HG02981 (cell line): ENCODE results near the gene COL23A1.

Experiments used
- ATAC-seq: cut with Tn5 transposase; IDR thresholded peaks from one replicate; pipeline ENCODE4 v1.9.1; 2021; ENCODE audit warnings: mild to moderate bottlenecking, moderate library complexity; ENCODE audit not compliant: unreplicated experiment

COL23A1 gene

DNA sequence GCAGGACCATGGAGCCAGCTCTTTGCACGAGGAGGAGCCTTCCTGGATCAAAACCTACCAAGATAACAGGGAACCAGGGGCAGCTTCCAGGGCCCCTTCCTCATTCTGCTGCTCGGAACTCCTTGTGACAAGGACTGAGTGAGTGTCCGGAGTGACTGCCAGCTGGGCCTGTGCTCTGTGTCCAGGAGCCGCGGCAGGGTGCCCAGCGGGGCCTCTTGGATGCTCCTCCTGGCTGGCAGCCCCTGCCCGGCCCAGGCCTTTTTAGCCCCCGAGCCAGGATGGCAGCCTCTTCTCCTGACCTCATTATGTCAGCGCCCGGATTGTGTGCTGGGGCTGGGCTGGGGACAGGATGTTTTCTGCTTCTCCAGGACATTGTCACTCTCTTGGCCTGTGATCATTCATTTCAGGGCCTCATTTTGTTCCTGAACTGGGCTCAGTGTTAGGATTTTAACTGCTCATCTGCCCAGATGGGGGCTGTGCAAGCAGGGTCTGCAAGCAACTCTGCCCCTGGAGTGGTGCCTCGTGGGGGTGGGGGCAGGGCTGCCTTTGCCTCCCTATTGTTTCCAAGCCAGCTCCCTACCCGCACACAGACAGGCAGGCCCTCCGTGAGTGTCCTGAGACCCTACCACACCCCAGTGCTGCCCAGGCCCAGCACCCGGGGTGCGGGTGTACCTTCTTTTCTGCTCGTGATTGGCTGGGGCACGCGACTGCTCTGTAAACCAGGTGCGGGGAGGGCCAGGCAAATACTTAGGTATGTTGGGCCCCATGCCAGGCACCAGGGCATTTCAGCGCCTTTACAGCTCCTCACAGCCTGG lies 161.6 kb downstream of the COL23A1 start:
- no peak for ATAC-seq

DNA sequence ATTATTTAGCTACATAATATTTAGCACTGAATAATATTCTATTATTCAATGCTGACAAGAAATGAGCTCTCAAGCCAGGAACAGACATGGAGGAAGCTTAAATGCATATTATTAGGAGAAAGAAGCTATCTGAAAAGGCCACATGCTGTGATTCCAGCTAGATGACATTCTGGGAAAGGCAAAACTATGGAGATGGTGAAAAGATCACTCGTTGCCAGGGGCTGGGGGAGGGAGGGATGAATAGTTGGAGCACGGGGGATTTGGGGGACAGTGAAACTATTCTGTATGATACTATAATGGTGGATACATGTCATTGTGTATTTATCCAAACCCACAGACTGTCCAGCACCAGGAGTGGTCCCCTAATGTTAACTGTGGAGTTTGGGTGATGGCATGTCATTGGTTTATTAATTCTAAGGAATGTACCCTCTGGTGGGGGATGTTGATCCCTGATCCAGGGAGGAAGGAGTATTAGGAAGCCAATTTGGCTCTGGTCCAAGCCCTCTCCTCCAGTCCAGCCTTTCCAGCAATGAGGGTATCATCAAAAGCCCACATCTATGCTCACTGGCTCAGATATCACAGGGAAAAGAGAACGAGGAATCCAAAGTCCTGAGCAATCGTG lies 162.5 kb downstream of the COL23A1 start:
- ATAC-seq, result no peak

DNA sequence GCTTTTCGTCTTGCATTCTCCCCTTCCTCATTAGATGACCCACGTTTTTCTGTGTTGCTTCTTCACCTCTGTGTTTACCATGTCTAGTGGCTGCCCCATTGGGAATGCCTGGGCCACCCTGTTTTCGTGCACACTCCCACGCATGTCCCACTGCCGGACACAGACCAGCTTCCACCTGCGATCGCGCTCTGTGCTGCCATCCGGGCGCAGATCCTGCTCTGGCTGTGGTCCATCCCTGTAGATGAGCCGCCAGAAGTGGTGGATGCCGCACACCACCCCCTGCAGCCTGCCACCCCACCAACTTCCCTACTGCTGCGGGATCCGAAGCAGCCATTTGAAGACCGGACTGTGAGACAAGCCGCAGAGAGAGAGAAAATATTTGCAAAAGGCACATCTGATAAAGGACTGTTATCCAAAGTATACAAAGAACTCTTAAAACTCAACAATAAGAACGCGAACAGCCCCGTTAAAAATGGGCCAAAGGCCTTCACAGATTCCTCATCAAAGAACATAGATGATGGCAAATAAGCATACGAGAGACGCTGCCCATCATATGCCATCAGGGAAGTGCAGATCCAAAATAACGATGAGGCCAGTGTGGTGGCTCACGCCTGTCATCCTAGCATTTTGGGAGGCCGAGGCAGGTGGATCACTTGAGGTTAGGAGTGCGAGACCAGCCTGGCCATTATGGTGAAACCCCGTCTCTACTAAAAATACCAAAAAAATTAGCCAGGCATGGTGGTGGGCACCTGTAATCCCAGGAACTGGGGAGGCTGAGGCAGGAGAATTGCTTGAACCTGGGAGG lies 163.7 kb downstream of the COL23A1 start:
- no peak for ATAC-seq

DNA sequence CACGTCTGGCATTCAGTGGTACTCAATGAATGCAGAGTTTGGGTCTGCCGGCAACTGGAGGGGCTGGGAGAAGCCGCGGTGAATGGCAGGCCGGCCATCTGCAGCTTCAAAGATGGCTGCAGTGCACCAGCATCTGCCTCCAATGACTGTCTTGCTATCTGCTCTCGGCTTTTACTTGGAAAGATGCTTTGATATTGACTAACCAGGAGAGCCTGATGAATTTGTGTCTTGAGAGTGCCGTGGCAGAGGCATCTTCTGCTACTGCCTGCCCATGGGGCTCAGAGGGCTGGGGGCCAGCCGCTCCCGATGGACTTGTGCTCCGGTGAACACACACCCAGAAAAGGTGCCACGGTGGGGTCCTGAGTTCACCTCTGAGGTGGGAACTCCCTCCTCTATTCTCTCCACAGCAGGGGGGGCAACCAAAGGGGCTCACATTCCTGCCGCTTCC lies 164.5 kb downstream of the COL23A1 start:
- no peak for ATAC-seq

DNA sequence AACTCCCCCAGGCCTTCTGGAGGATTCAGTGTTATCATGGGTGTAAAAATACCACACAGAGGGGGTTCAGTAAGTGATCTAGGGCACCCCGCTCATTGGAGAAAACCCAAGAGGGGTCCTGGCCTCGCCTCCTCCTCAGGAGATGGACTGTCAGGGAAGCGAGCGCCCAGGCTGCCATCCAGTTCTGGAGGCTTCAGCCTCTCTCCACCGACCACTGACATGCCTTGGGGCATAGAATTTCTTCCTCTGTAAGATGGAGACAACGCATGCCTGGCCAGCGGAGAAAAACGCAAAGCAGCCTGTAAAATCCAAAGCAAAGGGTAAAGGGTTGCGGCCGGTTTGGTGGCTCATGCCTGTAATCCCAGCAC lies 165.4 kb downstream of the COL23A1 start:
- ATAC-seq, result no peak

DNA sequence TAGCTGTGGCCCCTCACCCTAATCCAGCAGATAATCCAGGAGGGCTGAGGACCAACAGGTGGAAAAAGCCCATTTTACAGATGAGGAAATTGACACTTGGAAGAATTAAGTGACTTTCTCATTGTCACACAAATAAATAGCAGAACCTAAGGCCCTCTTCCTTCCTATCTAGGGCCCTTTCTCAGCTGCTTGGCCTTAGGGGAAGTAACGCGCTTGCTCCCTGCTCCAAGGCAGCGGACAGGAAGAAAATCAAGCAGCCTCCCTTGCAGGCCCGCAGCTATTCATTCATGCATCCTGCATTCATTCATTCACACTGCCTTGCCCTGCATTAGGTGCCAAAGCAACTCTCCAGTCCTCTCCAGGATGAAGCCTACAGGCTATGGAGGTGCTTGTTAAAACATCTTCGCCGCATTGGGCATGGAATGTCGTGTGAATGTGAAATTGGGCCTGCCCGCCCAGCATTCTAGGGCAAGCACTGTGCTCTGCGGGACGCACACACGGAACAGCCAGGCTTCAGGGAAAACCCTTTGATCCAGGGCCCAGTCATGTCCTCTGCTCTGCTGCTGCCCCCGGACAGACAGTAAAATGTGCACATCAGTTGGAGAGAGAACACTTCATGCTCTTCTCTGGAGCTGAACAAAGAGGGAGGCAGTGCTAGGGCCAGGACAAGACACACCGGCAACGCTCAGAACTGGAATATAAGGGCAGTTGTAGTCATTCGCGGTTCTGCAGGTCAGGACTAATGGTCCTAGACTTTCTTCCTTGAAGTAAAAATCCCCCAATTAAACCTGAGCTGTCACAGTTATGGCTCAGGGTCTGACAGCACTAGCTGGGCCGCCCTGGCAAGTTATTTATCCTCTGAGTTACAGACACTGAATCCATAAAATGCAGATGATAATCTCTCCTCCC lies 166.0 kb downstream of the COL23A1 start:
- no peak for ATAC-seq

DNA sequence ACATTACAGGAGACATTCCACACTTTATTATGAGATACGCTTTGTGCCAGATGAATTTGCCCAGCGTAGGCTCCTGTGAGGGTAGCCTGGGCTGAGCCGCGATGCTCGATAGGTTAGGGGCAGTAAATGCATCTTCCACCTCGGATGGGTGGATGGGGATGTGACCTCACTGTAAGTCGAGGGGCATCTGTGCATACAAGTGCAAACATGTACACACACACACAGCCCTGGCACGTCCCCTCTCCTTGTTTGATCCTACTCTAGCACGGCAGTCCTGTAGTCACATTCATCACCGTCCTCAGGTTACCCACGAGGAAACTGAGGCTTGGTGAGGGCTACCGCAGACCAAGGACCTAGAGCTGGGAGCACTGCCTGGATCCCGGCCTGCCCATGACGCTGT lies 166.8 kb downstream of the COL23A1 start:
- no peak for ATAC-seq

DNA sequence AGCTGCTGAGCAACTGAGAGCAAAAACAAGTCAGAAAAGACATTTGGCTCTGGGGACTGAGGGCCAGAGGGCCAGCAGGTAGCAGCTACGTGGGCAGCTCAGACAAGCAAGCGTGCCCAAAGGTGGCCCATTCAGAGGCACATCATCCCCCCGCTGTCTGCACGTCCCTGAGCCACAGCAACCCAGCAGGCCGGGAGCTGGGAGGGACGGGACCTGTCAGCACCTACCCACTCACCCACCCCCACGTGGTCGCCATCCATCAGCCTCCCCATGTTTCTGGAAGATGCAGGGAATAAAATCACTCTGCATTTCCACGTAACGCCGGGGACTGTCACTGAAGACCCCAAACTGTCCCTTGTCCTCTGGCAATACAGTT lies 167.8 kb downstream of the COL23A1 start:
- no peak for ATAC-seq

DNA sequence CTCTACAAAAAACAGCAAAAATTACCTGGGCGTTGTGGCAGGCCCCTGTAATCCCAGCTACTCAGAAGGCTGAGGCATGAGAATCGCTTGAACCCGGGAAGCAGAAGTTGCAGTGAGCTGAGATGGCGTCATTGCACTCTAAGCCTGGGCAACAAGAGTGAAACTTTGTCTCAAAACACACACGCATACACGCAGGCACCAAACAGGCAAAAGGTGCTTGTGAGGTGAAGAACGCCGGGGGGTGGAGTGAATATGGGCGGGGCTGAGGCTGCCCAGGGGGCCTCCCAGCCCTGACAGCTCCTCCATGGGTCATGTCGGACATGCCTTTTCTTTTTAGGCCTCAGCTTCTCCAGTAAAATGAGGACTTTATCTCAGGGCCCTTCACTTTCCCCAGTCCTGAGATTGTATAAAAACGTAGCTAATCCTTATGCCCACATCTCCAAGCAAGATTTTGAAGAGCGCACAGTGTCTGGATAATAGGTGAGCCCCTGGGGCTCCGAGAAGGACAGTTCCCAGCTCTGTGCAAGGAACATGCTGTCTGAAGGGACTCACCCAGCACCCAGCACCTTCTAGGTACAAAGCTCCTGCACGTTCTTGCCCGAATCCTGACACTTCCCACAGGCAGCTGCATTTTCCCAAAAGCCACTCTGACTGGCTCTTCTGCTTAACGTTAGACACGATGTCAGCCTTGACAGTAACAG lies 168.3 kb downstream of the COL23A1 start:
- ATAC-seq, result no peak

DNA sequence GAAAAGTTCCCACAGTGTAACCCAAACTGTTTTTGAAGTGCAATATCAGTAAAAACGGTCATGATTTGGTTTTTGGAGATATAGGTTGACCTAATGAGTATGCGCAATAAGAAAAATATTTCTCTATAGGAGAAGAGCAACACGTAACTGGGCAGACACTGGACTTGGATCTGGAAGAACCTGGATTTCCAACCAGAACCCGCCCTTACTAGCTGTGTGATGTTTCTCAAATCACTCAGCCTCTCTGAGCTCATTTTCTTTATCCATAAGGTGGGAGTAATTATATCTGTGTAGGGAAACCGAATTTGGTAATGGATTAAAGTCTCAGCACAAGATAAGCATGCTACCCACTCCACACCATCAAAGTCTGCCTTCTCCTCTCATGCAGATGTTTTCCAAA lies 169.1 kb downstream of the COL23A1 start:
- no peak for ATAC-seq

DNA sequence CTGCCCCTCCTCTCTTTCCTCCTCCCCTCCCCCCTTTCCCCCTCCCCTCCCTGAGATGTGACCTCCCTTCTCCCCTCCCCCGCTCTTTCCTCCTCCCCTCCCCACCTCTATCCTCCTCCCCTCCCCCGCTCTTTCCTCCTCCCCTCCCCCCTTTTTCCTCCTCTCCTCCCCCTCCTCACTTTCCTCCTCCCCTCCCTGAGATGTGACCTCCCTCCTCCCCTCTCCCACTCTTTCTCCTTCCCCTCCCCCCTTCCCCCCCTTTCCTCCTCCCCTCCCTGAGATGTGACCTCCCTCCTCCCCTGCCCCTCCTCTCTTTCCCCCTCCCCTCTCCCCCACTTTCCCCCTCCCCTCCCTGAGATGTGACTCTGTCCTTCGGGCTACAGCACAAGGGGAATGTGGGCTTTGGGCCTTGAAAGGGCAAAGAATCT lies 169.8 kb downstream of the COL23A1 start:
- ATAC-seq, result no peak

DNA sequence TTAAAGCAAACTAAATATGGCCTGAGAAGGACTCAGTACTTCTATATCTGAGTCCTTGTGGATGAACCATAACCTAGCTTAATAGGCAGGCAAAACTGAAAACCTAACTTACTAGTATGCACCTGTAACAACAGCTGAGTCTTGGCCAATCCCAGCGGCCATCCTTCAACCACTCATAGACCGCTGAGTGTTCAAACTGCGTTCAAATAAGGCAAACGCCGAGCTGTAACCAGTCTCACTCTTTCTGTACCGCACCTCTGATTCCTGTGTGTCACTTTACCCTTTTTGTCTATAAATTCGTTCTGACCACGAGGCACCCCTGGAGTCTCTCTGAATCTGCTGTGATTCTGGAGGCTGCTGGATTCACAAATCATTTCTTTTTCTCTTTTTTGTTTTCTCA lies 170.5 kb downstream of the COL23A1 start:
- no peak for ATAC-seq

DNA sequence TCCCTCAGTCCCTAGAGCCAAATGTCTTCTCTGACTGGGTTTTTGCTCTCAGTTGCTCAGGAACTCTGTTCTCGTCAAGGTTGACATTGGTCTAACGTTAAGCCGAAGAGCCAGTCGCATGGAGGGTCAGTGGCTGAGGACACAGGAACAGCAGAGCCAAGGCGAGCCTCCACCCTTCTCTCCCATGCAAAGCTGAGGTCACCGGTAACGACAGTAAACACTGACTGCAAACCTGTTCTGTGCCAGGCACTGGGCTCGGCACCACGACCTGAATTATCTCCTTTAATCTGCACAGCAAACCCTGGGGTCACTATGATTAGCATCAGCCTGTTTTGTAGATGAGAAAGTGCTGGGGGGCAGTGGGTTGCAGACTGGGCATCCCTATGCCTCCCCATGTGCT lies 171.0 kb downstream of the COL23A1 start:
- no peak for ATAC-seq

DNA sequence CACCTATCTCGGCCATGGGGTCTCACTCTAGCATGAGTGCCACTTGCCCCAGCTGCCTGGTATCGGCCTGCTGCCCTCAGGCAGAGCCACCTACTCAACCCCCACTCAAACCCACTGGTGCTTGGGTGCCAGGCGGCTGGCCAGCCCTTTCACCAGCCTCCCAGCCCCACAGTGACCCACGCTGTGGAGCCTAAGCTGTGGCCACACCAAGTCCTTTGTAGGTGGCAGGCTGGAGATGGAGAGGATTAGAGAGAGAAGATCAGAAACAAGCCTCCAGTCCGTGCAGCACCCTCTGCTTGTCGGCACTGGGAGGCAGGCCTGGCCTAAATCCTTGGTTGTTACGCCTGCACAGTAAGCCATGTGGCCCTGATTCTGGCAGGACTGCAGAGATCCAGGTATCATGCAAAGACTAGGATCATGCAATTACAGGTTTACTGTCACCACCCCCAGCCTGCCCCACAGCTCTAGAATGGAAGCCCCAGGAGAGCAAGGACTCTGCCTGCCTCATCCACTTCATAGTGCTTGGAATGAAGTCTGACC lies 171.7 kb downstream of the COL23A1 start:
- ATAC-seq, result no peak

DNA sequence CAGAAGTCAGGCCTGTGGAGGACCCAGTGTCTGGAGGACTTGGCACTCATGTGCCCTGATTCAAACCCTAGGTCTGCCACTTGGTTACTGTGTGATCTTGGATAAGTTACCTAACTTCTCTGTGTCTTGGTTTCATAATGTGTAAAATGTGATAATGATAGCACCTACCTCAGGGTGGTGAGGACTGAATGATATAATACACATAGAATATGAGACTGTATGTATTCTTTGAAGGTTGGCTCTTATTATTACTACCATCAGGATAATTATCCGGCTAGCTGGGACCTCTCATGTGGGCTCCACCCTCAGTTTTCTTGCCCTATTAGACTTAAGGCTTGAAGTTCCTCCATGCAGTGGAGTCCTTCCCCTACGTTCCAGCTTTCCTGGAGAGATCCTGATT lies 172.2 kb downstream of the COL23A1 start:
- no peak for ATAC-seq

DNA sequence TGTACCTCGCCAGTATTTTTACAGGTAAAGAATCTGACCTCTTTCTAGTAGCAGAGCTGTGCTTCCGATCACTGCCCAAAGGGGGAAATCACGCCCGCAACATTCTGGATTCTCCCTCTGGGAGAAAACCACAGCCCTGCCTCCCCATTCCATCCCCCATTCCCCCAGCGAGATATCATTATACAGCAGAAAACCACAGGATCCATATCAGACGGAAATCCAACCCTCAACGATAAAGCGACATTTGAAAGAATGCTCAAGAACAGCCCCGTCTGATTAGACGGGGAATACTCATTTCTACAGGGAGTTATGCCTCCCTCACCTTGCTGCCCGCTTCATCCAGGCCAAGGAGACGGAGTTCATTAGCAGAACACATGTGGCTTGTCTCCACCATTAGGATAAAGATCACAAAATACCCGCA lies 172.8 kb downstream of the COL23A1 start:
- ATAC-seq, result no peak

DNA sequence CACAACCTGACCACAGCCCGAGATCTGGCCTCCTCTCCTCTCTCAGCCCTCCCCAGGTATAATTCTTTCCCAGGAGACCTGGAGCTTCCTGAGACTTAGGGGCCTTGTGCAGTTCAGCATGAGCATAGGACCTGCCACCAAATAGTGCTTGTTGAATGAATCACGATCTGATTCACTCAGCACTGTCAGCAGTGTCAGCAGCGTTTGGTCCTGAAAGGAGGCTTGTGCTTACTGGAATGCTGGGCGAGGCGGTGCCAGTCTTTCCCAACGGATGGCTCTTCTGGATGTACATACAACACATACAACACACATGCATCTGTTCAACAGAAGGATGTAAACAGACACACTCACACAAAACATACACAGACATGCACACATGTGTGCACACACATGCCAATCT lies 173.3 kb downstream of the COL23A1 start:
- ATAC-seq, result no peak

DNA sequence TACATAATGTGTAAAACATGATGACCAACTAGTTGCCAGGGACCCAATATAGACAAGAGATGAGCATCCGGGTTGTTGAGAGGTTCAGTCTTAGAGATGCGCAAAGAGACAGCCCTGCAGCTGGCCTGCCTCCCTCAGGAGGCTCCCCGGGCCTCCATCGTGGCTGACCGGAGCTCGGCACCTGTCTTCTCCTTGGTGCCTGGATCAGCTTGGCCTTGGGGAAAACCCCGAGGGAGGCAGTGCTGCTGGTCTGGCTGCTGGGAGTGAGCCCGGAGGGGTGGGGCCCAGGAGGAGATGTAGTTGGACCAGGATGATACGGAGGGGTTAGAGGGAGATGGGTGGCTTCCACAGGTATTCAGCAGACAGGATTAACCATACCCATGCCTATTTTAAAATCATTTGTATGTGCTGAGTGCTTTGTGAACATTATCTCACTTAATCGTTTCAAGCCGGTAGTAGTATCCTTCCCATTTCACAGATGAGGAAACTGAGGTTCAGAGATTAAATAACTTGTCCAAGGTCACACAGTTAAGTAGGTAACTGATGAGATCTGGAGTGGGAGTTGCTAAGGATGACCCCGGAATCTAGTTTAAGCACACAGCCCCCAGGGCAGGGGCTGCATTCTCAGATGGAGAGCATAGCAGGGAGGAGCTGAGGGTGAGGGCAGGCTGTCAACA lies 173.8 kb downstream of the COL23A1 start:
- no peak for ATAC-seq

DNA sequence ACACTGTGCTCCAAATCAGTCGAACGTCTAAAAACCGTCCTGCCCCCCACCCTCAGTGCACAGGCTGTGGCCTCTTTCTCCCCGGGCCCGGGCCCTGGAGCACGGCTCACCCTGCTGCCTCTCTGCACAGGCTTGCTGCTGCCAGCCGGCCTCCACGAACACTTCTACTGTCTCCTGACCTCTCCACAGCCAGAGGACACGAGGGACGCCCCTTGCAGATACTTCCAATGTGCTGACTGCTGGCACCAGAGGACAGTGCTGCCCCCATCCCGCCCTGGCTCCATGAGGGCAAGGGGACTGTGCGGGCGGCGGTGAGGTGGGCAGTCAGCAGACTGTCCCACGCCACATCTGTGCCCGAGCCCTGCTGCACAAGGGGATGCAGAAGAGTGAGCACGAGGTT lies 174.8 kb downstream of the COL23A1 start:
- no peak for ATAC-seq
